ENCODE data around the gene MED25. TPM values are rescaled to one million over a fixed set of nuclear protein-coding genes. Genes with fewer than 3 reads are reported as not detected.

The MED25 gene
- total RNA-seq, 1 experiment from 2014 or later, result 93.0 TPM

- POLR2A ChIA-PET (ENCODE audit: low non-redundant PET), result interaction anchor here (0.6 kb wide), 1 partner anchor 451 kb away, joined by 12 read pairs; no protein-coding TSS in a partner anchor
Observed at GRCh38 chr19:49877879-49878743, 60.0 kb downstream of the MED25 start.

DNA sequence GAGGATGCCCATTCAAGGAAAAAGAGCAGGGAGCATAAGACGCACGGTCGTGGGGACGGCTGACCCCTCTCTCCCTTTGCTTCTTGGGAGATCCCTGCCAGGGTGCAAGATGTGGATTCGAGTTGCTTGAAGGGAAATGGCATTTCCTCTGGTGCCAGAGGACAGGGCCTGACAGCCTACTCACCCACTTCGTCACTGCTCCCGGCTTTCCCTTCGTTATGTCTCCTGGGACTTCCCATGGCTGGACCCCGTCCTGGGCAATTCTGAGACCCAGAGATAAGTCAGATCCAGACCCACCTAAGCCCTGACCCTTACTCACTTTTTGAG is 60.6 kb downstream of the MED25 start:
- DNase-seq (ENCODE audit: low spot score), result no peak
- ChIA-PET CTCF (no interaction called here), POLR2A (ENCODE audit: low non-redundant PET) (no interaction called here)
- Histone ChIP-seq H3K4me1 (ENCODE audit: insufficient read depth, low read length, poor library complexity, severe bottlenecking) (peaks cover 17% of the 10 kb centered on the region), H3K36me3 (ENCODE audit: insufficient read depth, low read length, poor library complexity, severe bottlenecking) (peaks cover 41% of the 10 kb centered on the region), H3K9me3 (ENCODE audit: low read depth, low read length, poor library complexity, severe bottlenecking) (peaks cover 8% of the 10 kb centered on the region), H3K27ac (ENCODE audit: low read depth, low read length, poor library complexity, severe bottlenecking) (peak overlapping the region; percentile 99), H3K4me3 (ENCODE audit: low read depth, low read length, poor library complexity, severe bottlenecking) (peak overlapping the region; percentile 95), H3K27me3 (replicated peaks; ENCODE audit: insufficient read depth, low read depth, low read length, poor library complexity) (no peaks in the 10 kb centered on the region)
- BruUV-seq (replicated peaks), result no TSS peak
- intact Hi-C loops (cut with micrococcal nuclease; ENCODE audit: unreplicated experiment), result loop anchor here (10.0 kb wide), 1 partner anchor 384 kb away; the partner anchor contains the start of gene RPS11
- TF ChIP-seq, protein P1, sequence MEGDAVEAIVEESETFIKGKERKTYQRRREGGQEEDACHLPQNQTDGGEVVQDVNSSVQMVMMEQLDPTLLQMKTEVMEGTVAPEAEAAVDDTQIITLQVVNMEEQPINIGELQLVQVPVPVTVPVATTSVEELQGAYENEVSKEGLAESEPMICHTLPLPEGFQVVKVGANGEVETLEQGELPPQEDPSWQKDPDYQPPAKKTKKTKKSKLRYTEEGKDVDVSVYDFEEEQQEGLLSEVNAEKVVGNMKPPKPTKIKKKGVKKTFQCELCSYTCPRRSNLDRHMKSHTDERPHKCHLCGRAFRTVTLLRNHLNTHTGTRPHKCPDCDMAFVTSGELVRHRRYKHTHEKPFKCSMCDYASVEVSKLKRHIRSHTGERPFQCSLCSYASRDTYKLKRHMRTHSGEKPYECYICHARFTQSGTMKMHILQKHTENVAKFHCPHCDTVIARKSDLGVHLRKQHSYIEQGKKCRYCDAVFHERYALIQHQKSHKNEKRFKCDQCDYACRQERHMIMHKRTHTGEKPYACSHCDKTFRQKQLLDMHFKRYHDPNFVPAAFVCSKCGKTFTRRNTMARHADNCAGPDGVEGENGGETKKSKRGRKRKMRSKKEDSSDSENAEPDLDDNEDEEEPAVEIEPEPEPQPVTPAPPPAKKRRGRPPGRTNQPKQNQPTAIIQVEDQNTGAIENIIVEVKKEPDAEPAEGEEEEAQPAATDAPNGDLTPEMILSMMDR (conservative IDR thresholded peaks at IDR 0.05; ENCODE audit: low read depth, low read length), result no peak
- no peak for TF ChIP-seq EZH2 (IDR thresholded peaks at IDR 0.05; ENCODE audit: borderline replicate concordance, low read depth, low read length, poor library complexity, severe bottlenecking)

More at GRCh38 chr19:49877879-49878743, 60.0 kb downstream of the MED25 start:
- peak; percentile 99 for DNase-seq (ENCODE audit: low spot score)
- H3K36me3 ChIP-seq (ENCODE audit: insufficient read depth, low read length, poor library complexity, severe bottlenecking), result peaks cover 35% of the 10 kb centered on the region
- intact Hi-C loops (cut with micrococcal nuclease; ENCODE audit: unreplicated experiment), result loop anchor here (10.0 kb wide), 1 partner anchor 383 kb away; the partner anchor contains the start of gene RPS11
- H3K27ac ChIP-seq (ENCODE audit: low read depth, low read length, poor library complexity, severe bottlenecking), result peak overlapping the region; percentile 99
- H3K9me3 ChIP-seq (ENCODE audit: low read depth, low read length, poor library complexity, severe bottlenecking), result peaks cover 6% of the 10 kb centered on the region
- TF ChIP-seq EZH2 (IDR thresholded peaks at IDR 0.05; ENCODE audit: borderline replicate concordance, low read depth, low read length, poor library complexity, severe bottlenecking), result no peak
- TF ChIP-seq, protein P1 (conservative IDR thresholded peaks at IDR 0.05; ENCODE audit: low read depth, low read length), result no peak
- CTCF ChIA-PET, result no interaction called here
- no TSS peak for BruUV-seq (replicated peaks)
- no peaks in the 10 kb centered on the region for H3K27me3 ChIP-seq (replicated peaks; ENCODE audit: insufficient read depth, low read depth, low read length, poor library complexity)
- peak overlapping the region; percentile 95 for H3K4me3 ChIP-seq (ENCODE audit: low read depth, low read length, poor library complexity, severe bottlenecking)
- peaks cover 17% of the 10 kb centered on the region for H3K4me1 ChIP-seq (ENCODE audit: insufficient read depth, low read length, poor library complexity, severe bottlenecking)

DNA sequence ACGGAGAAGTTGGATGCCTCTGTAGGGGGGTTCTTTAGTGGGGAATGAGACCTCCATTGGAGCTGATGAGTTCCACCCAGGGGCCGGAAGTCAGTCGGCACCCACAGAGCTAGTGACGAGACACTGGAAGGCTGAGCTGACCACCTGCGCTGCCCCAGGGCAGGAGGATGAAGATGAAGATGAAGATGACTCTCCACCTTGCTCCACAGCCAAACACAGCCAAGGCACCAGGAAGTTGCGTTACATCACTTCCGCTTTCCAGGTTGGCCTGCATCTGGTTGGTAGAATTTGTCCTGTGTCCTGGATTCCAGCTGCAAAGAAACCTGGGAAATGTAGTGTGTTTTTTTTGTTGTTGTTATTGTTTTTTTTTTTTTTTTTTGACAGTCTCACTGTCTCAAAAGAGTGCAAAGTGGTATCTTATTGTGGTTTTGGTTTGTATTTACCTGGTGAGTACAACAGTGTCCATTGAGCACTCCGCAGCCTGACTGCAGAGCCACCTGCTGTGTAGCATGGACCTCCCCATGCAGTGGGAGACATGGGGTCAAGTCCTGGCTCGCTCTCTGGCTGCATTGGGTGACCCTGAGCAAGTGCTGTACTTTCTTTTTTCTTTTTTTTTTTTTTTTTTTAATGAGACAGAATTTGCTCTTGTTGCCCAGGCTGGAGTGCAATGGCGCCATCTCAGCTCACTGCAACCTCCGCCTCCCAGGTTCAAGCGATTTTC is 61.3 kb downstream of the MED25 start:
- peak overlapping the region; percentile 99 for H3K27ac ChIP-seq (ENCODE audit: low read depth, low read length, poor library complexity, severe bottlenecking)
- ChIA-PET POLR2A (ENCODE audit: low non-redundant PET) (interaction anchor here (0.6 kb wide), 1 partner anchor 56 kb away, joined by 9 read pairs; no protein-coding TSS in a partner anchor), CTCF (no interaction called here)
- no TSS peak for BruUV-seq (replicated peaks)
- no peaks in the 10 kb centered on the region for H3K27me3 ChIP-seq (replicated peaks; ENCODE audit: insufficient read depth, low read depth, low read length, poor library complexity)
- no peak for DNase-seq (ENCODE audit: low spot score)
- H3K36me3 ChIP-seq (ENCODE audit: insufficient read depth, low read length, poor library complexity, severe bottlenecking), result peaks cover 48% of the 10 kb centered on the region
- intact Hi-C loops (cut with micrococcal nuclease; ENCODE audit: unreplicated experiment), result loop anchor here (10.0 kb wide), 1 partner anchor 385 kb away; the partner anchor contains the start of gene RPS11
- no peak overlapping the region for H3K4me3 ChIP-seq (ENCODE audit: low read depth, low read length, poor library complexity, severe bottlenecking)
- TF ChIP-seq, protein P1 (conservative IDR thresholded peaks at IDR 0.05; ENCODE audit: low read depth, low read length), result no peak
- no peak for TF ChIP-seq EZH2 (IDR thresholded peaks at IDR 0.05; ENCODE audit: borderline replicate concordance, low read depth, low read length, poor library complexity, severe bottlenecking)
- H3K9me3 ChIP-seq (ENCODE audit: low read depth, low read length, poor library complexity, severe bottlenecking), result peaks cover 8% of the 10 kb centered on the region
- H3K4me1 ChIP-seq (ENCODE audit: insufficient read depth, low read length, poor library complexity, severe bottlenecking), result peaks cover 17% of the 10 kb centered on the region
